ENCODE results near the gene MANF.

DNA sequence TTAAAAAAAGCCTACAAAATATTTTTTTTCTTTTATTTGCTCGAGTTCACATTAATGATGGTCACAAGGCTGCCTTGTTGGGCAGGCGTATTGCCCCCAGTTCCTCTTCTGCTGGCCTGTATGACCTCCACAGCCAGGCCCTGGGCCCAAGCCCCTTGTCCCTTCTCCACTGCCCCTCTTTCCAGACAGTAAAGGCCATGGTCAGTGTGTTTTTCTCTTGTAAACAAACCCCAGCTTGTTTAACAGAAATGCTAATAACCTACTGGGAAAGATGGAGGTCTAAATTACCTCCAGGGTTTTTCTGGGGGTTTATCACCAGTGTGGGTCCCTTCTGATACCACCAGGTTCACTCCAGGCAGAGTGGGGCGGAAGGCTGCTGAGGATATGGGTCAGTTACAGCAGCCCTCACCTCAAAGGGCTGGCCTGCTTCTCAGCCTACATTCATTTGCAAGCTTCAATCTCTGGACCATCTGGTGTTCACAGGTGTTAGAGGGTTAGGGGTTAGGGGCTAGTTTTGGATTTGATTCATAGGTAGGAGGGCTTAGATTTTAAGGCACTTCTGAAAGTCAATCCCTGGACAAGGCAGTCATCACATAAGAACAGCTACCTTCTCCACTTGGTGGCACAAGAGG, 2.0 kb upstream of the MANF start:
- TF ChIP-seq POLR2A (IDR thresholded peaks at IDR 0.05; ENCODE audit: low read length) = no peak
- TF ChIP-seq GATA1 (IDR thresholded peaks at IDR 0.05; ENCODE audit: low read depth, low read length) = no peak
